ENCODE results near the gene LSM8. TPM values are rescaled to one million over a fixed set of nuclear protein-coding genes. Genes with fewer than 3 reads are reported as not detected.

Gene LSM8
- total and polyA plus RNA-seq, 4 donors, result 10.2 to 37.0 (median 18.2) TPM

GRCh38 chr7:118151671-118152070, 32.3 kb upstream of the LSM8 start:
- TF ChIP-seq ZBTB33 (IDR thresholded peaks at IDR 0.05) (no peak), SP1 (IDR thresholded peaks at IDR 0.05) (no peak), HNF4G (IDR thresholded peaks at IDR 0.05) (no peak)

GRCh38 chr7:118152149-118152548, 31.8 kb upstream of the LSM8 start:
- Histone ChIP-seq H3K27ac (ENCODE audit: low read depth in 1 of 2, low read length in 2 of 2) (no peak overlapping the region), H3K9ac (ENCODE audit: low read depth in 1 of 2, low read length in 2 of 2) (no peak overlapping the region), H3K9me3 (ENCODE audit: control insufficient read depth in 4 of 4, low read length in 3 of 4) (no peaks in the 10 kb centered on the region), H3K27me3 (ENCODE audit: control insufficient read depth in 4 of 4, insufficient read depth in 4 of 4, low read length in 3 of 4) (peaks cover 0 to 2% (median 0%) of the 10 kb centered on the region in 4 donors), H3K36me3 (ENCODE audit: control insufficient read depth in 4 of 4, insufficient read depth in 3 of 4, low read depth in 1 of 4, low read length in 3 of 4) (no peaks in the 10 kb centered on the region), H3K4me1 (ENCODE audit: control insufficient read depth in 4 of 4, insufficient read depth in 4 of 4, low read length in 3 of 4) (no peaks in the 10 kb centered on the region), H3K4me3 (ENCODE audit: low read depth in 1 of 3, low read length in 3 of 3) (no peak overlapping the region)
- DNase-seq (ENCODE audit: low spot score), result no peak
- 67% methylated on average over 1 of the region's 1 CpG for WGBS
- TF ChIP-seq TAF1 (conservative IDR thresholded peaks at IDR 0.05) (no peak), RXRA (IDR thresholded peaks at IDR 0.05) (no peak), HNF4A (conservative IDR thresholded peaks at IDR 0.05) (no peak), MAX (IDR thresholded peaks at IDR 0.05) (no peak), YY1 (IDR thresholded peaks at IDR 0.05) (no peak), HNF4G (IDR thresholded peaks at IDR 0.05) (no peak), ZBTB33 (IDR thresholded peaks at IDR 0.05) (no peak), RAD21 (IDR thresholded peaks at IDR 0.05) (no peak), SP1 (IDR thresholded peaks at IDR 0.05) (no peak), CTCF (IDR thresholded peaks at IDR 0.05; ENCODE audit: low read depth, low read length, missing input control) (no peak), EGR1 (IDR thresholded peaks at IDR 0.05; ENCODE audit: low read depth in 2 of 2) (no peak), NR2F2 (IDR thresholded peaks at IDR 0.05) (no peak), REST (IDR thresholded peaks at IDR 0.05) (no peak), FOXA1 (IDR thresholded peaks at IDR 0.05) (no peak), FOXA2 (IDR thresholded peaks at IDR 0.05) (no peak), GABPA (IDR thresholded peaks at IDR 0.05 in 1 of 2, conservative IDR thresholded peaks at IDR 0.05 in 1 of 2) (no peak), ATF3 (IDR thresholded peaks at IDR 0.05) (no peak), JUND (IDR thresholded peaks at IDR 0.05) (no peak)

More at GRCh38 chr7:118151671-118152070, 32.3 kb upstream of the LSM8 start:
- WGBS, result 79% methylated on average over 2 of the region's 2 CpGs
- Histone ChIP-seq H3K4me1 (ENCODE audit: control insufficient read depth in 4 of 4, insufficient read depth in 4 of 4, low read length in 3 of 4) (no peaks in the 10 kb centered on the region), H3K9ac (ENCODE audit: low read depth in 1 of 2, low read length in 2 of 2) (no peak overlapping the region), H3K9me3 (ENCODE audit: control insufficient read depth in 4 of 4, low read length in 3 of 4) (no peaks in the 10 kb centered on the region), H3K36me3 (ENCODE audit: control insufficient read depth in 4 of 4, insufficient read depth in 3 of 4, low read depth in 1 of 4, low read length in 3 of 4) (no peaks in the 10 kb centered on the region), H3K27ac (ENCODE audit: low read depth in 1 of 2, low read length in 2 of 2) (no peak overlapping the region), H3K4me3 (ENCODE audit: low read depth in 1 of 3, low read length in 3 of 3) (no peak overlapping the region), H3K27me3 (ENCODE audit: control insufficient read depth in 4 of 4, insufficient read depth in 4 of 4, low read length in 3 of 4) (peaks cover 0 to 2% (median 0%) of the 10 kb centered on the region in 4 donors)
- DNase-seq (ENCODE audit: low spot score), result no peak
